ENCODE results near the gene GRXCR1.

- no peak for TF ChIP-seq CTCF (IDR thresholded peaks at IDR 0.05; ENCODE audit: insufficient read depth, low read depth, low read length)
- no peak for TF ChIP-seq EZH2 (IDR thresholded peaks at IDR 0.05; ENCODE audit: insufficient read depth, low read length)
Measured at GRCh38 chr4:43047058-43047457, 154.5 kb downstream of the GRXCR1 start.
